Measurements from ENCODE around the gene EPHB2. TPM values are rescaled to one million over a fixed set of nuclear protein-coding genes. Genes with fewer than 3 reads are reported as not detected.

Gene EPHB2
- total and polyA plus RNA-seq, 9 donors = 2.5 to 55.1 (median 15.1) TPM

- Histone ChIP-seq H3K4me3 (no peak overlapping the region), H3K36me3 (no peaks in the 10 kb centered on the region), H3K27ac (no peak overlapping the region), H3K9me3 (no peaks in the 10 kb centered on the region), H3K4me1 (ENCODE audit: insufficient read depth) (no peaks in the 10 kb centered on the region), H3K27me3 (no peaks in the 10 kb centered on the region)
- 78 to 86% (median 82%) methylated on average over 9 of the region's 9 CpGs for WGBS, 3 donors
- no peak for TF ChIP-seq POLR2A (IDR thresholded peaks at IDR 0.05)
- TF ChIP-seq EP300 (IDR thresholded peaks at IDR 0.05) = no peak
- TF ChIP-seq, protein P1, sequence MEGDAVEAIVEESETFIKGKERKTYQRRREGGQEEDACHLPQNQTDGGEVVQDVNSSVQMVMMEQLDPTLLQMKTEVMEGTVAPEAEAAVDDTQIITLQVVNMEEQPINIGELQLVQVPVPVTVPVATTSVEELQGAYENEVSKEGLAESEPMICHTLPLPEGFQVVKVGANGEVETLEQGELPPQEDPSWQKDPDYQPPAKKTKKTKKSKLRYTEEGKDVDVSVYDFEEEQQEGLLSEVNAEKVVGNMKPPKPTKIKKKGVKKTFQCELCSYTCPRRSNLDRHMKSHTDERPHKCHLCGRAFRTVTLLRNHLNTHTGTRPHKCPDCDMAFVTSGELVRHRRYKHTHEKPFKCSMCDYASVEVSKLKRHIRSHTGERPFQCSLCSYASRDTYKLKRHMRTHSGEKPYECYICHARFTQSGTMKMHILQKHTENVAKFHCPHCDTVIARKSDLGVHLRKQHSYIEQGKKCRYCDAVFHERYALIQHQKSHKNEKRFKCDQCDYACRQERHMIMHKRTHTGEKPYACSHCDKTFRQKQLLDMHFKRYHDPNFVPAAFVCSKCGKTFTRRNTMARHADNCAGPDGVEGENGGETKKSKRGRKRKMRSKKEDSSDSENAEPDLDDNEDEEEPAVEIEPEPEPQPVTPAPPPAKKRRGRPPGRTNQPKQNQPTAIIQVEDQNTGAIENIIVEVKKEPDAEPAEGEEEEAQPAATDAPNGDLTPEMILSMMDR (IDR thresholded peaks at IDR 0.05) = no peak
- no peak for DNase-seq
- intact Hi-C loops (cut with DNase I) = no loop called here
Measured at GRCh38 chr1:22895357-22895756, 184.7 kb downstream of the EPHB2 start.

DNA sequence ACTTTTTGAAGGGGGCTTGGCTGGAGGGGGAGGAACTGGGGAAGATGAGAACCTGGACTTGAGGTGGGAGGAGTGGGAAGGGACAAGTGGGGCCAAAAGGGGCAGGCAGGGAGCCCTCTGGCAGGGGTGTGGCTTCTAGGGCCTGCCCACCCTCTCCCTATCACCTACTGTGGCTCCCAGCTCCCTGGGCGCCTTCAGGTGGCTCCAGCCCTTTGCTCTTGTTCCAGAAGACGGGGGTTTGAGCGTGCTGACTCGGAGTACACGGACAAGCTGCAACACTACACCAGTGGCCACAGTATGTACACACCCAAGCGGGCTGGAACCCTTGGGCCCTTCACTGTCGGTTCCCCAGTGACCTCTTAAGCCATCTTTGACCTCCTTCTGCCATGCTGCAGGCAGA is 185.5 kb downstream of the EPHB2 start:
- no peak overlapping the region for H3K27ac ChIP-seq
- no peaks in the 10 kb centered on the region for H3K27me3 ChIP-seq
- no peaks in the 10 kb centered on the region for H3K9me3 ChIP-seq
- TF ChIP-seq, protein P1 (IDR thresholded peaks at IDR 0.05) = no peak
- TF ChIP-seq POLR2A (IDR thresholded peaks at IDR 0.05) (no peak), EP300 (IDR thresholded peaks at IDR 0.05) (no peak)
- intact Hi-C loops (cut with DNase I) = no loop called here
- H3K36me3 ChIP-seq = no peaks in the 10 kb centered on the region
- 91 to 92% (median 91%) methylated on average over 7 of the region's 7 CpGs for WGBS, 3 donors
- H3K4me1 ChIP-seq (ENCODE audit: insufficient read depth) = no peaks in the 10 kb centered on the region
- no peak overlapping the region for H3K4me3 ChIP-seq
- no peak for DNase-seq

- Histone ChIP-seq H3K4me1 (ENCODE audit: insufficient read depth) (no peaks in the 10 kb centered on the region), H3K4me3 (no peak overlapping the region), H3K9me3 (no peaks in the 10 kb centered on the region), H3K36me3 (no peaks in the 10 kb centered on the region), H3K27me3 (no peaks in the 10 kb centered on the region), H3K27ac (no peak overlapping the region)
- no peak for DNase-seq
- TF ChIP-seq POLR2A (IDR thresholded peaks at IDR 0.05) (no peak), EP300 (IDR thresholded peaks at IDR 0.05) (no peak)
- TF ChIP-seq, protein P1 (IDR thresholded peaks at IDR 0.05) = no peak
- intact Hi-C loops (cut with DNase I) = no loop called here
- WGBS, 3 donors = 74 to 79% (median 79%) methylated on average over 3 of the region's 3 CpGs
Measured at GRCh38 chr1:22900451-22900850, 189.8 kb downstream of the EPHB2 start.

DNA sequence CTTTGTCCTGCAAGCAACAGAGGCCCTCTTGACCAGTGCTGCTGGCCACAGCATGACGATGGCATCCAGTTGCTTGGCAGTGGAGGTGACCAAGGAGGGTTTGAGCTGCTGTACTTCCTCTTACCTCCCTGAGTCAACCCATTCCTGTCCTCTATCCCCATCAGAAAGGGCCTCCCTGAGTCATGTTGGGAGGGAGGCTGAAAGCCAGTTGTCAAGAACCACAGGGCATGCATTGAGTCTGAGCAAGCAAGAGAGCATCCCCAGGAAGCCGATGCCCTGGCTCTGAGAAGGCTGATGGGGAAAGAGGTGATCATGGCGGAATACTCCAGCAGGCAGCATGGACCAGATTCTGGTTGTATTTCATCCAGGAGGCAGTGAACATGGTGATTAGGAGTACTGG is 192.5 kb downstream of the EPHB2 start:
- TF ChIP-seq POLR2A (IDR thresholded peaks at IDR 0.05) (no peak), EP300 (IDR thresholded peaks at IDR 0.05) (no peak)
- TF ChIP-seq, protein P1 (IDR thresholded peaks at IDR 0.05) = no peak
- WGBS, 3 donors = 96 to 97% (median 97%) methylated on average over 3 of the region's 3 CpGs
- H3K27ac ChIP-seq = no peak overlapping the region
- H3K9me3 ChIP-seq = no peaks in the 10 kb centered on the region
- intact Hi-C loops (cut with DNase I) = no loop called here
- no peak for DNase-seq
- no peak overlapping the region for H3K4me3 ChIP-seq
- H3K4me1 ChIP-seq (ENCODE audit: insufficient read depth) = no peaks in the 10 kb centered on the region
- no peaks in the 10 kb centered on the region for H3K36me3 ChIP-seq
- H3K27me3 ChIP-seq = no peaks in the 10 kb centered on the region

GRCh38 chr1:22906968-22907367 is 196.3 kb downstream of the EPHB2 start:
- Histone ChIP-seq H3K36me3 (no peaks in the 10 kb centered on the region), H3K4me1 (ENCODE audit: insufficient read depth) (no peaks in the 10 kb centered on the region), H3K27me3 (no peaks in the 10 kb centered on the region), H3K27ac (no peak overlapping the region), H3K4me3 (no peak overlapping the region), H3K9me3 (no peaks in the 10 kb centered on the region)
- intact Hi-C loops (cut with DNase I) = no loop called here
- no peak for TF ChIP-seq POLR2A (IDR thresholded peaks at IDR 0.05)
- no peak for DNase-seq
- 66 to 76% (median 71%) methylated on average over 2 of the region's 2 CpGs for WGBS, 3 donors
